ENCODE results near the gene GPR78.

The GPR78 gene

GRCh38 chr4:8547108-8547911 lies 32.9 kb upstream of the GPR78 start:
- DNase-seq, result no peak

GRCh38 chr4:8547912-8548730 lies 32.1 kb upstream of the GPR78 start:
- DNase-seq, result no peak

- DNase-seq, result no peak
Observed at GRCh38 chr4:8548731-8549351, 31.4 kb upstream of the GPR78 start.

GRCh38 chr4:8549352-8549931 lies 30.8 kb upstream of the GPR78 start:
- no peak for DNase-seq

GRCh38 chr4:8550691-8551090 lies 29.5 kb upstream of the GPR78 start:
- DNase-seq, result no peak

GRCh38 chr4:8552024-8552423 lies 28.2 kb upstream of the GPR78 start:
- no peak for DNase-seq

GRCh38 chr4:8552581-8553205 lies 27.5 kb upstream of the GPR78 start:
- DNase-seq, result no peak

- DNase-seq, result no peak
Observed at GRCh38 chr4:8553216-8553615, 27.0 kb upstream of the GPR78 start.

- DNase-seq, result no peak
Observed at GRCh38 chr4:8553991-8554405, 26.2 kb upstream of the GPR78 start.

- no peak for DNase-seq
Observed at GRCh38 chr4:8554555-8555100, 25.6 kb upstream of the GPR78 start.

GRCh38 chr4:8555716-8556115 lies 24.5 kb upstream of the GPR78 start:
- DNase-seq, result no peak

GRCh38 chr4:8556341-8557150 lies 23.6 kb upstream of the GPR78 start:
- no peak for DNase-seq

- DNase-seq, result no peak
Observed at GRCh38 chr4:8557151-8558076, 22.8 kb upstream of the GPR78 start.

GRCh38 chr4:8558080-8558960 lies 21.9 kb upstream of the GPR78 start:
- no peak for DNase-seq

GRCh38 chr4:8559011-8559410 lies 21.2 kb upstream of the GPR78 start:
- no peak for DNase-seq

- no peak for DNase-seq
Observed at GRCh38 chr4:8559524-8560264, 20.5 kb upstream of the GPR78 start.

GRCh38 chr4:8560265-8561047 lies 19.7 kb upstream of the GPR78 start:
- DNase-seq, result no peak

GRCh38 chr4:8564595-8564994 lies 15.6 kb upstream of the GPR78 start:
- no peak for DNase-seq
